NCI-H526 treated with DMSO at 0.1 percent for 48 hours (cell line): ENCODE results near the gene TEX12.
A peak's percentile ranks its signal among the peaks of the same experiment; 100 is the strongest.

ENCODE experiments used
- DNase-seq: peaks from one replicate; lab custom pipeline; 2025; lab: John Stamatoyannopoulos, UW

Gene TEX12

DNA sequence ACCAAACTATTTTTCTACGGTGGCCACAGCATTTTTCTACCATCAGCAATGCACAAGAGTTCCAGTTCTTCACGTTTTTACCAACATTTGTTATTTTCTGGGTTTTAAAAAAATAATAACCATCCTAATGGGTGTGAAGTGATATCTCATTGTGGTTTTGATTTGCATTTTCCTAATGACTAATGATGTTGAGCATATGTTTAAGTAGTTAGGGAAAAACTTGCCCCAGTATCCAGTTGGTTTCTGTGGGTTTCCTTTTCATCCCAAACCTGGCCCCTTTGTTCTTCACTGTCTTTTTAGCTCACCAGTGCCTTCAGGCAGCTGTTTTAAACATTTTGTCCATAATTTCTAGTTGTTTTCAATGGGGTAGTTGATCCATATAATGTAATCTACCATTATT, 44.4 kb downstream of the TEX12 start:
- DNase-seq, result no peak

- no peak for DNase-seq
These were observed 45.1 kb downstream of the TEX12 start for GRCh38 chr11:112212290-112212689.

- DNase-seq, result no peak
These were observed 45.5 kb downstream of the TEX12 start for GRCh38 chr11:112212710-112213109.

GRCh38 chr11:112213753-112214152, 46.6 kb downstream of the TEX12 start:
- DNase-seq, result no peak

DNA sequence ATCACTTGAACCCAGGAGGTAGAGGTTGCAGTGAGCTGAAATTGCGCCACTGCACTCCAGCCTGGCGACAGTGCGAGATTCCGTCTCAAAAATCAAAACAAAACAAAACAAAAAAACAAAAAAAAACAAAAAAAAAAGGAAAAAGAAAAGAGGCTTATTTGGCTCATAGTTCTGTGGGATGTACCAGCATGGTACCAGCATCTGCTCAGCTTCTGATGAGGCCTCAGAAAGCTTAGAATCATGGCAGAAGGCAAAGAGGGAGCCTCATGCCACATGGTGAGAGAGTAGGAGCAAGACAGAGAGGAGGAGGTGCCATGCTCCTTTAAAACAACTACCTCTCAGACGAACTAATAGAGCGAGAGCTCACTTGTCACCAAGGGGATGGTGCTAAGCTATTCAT, 48.4 kb downstream of the TEX12 start:
- DNase-seq, result no peak

- DNase-seq, result no peak
These were observed 49.5 kb downstream of the TEX12 start for GRCh38 chr11:112216561-112217105.

GRCh38 chr11:112219476-112220232, 52.5 kb downstream of the TEX12 start:
- peak; percentile 88 for DNase-seq

DNA sequence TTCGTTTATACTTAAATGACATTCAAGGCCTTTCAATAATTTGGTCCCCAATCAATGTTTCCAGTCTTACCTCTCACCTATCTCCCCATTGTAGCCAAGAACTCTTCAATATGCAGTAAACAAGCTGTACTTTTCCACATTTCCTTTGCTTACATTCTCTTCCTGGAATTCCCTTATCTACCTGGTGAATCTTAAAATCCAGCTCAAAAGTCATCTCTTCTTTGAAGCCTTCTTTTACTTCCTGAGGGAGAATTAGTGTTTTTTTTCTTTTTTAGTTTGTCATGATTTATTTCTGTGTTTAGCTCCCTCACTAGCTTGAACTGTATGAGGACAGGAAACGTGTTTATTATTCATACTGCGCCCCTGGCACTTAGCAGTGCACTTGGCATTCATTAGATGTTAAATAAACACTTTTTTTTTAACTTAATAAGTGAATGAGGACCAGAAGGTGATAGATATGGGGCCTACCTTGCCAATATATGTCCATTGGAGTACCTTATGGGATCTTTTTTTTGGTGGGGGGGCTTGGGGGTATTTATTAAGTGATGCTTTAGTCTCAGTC, 54.2 kb downstream of the TEX12 start:
- DNase-seq, result no peak
